B cell (primary cell): ENCODE results near the gene ELK4. TPM values are rescaled to one million over a fixed set of nuclear protein-coding genes. Genes with fewer than 3 reads are reported as not detected.
A peak's percentile ranks its signal among the peaks of the same experiment; 100 is the strongest.

Experiments
- ATAC-seq: fragments of 200-7000 bp; cut with Tn5 transposase; one replicate; pipeline ENCODE4 v1.10.0; 2021; ENCODE audit warnings: low read depth, mild to moderate bottlenecking, moderate number of reproducible peaks, moderate library complexity
- CTCF ChIA-PET: fragments of 350-600 bp; sonication (Branson Sonifier 250); formaldehyde crosslinking; loops from one replicate; lab custom pipeline; 2021; ENCODE audit warnings: antibody characterized with exemption, inconsistent platforms; lab: Charles Lee
- POLR2A ChIA-PET: fragments of 350-600 bp; sonication (Branson Sonifier 250); formaldehyde crosslinking; loops from one replicate; lab custom pipeline; 2021; ENCODE audit warnings: antibody characterized with exemption; lab: Charles Lee
- DNase-seq: peaks from one replicate; pipeline ENCODE4 v3.0.0; 2013
- H2AFZ ChIP-seq: 2 replicates; pipeline ENCODE4 v1.6.1; 2012; ENCODE audit warnings: mild to moderate bottlenecking, low read depth, low read length; ENCODE audit not compliant: insufficient read depth, poor library complexity, severe bottlenecking
- H3K27ac ChIP-seq, 2 donors: 1 replicate in 1 of 2; 2 replicates in 1 of 2; pipeline ENCODE4 v1.5.1; 2012 to 2013; ENCODE audit warnings: low read length in 2 of 2, mild to moderate bottlenecking in 2 of 2, moderate library complexity in 1 of 2
- H3K27me3 ChIP-seq, 4 experiments: fragments of 200-600 bp in 1 of 4; sonication (generic) in 1 of 4; replicated peaks in 1 of 4; 1 replicate in 2 of 4; 2 replicates in 2 of 4; pipeline versions ENCODE4 v1.6.1 to v1.7.0; 2013 to 2016; ENCODE audit warnings: low read length in 3 of 4, mild to moderate bottlenecking in 2 of 4, mixed read lengths in 1 of 4, moderate library complexity in 1 of 4; ENCODE audit not compliant: insufficient read depth in 4 of 4, control insufficient read depth in 3 of 4; ENCODE audit errors: control extremely low read depth in 1 of 4
- H3K36me3 ChIP-seq, 2 experiments: replicated peaks in 1 of 2; 1 replicate in 1 of 2; 2 replicates in 1 of 2; pipeline versions ENCODE4 v1.6.1 to v1.7.1; 2013; ENCODE audit warnings: low read length in 1 of 2; ENCODE audit not compliant: insufficient read depth in 2 of 2, control insufficient read depth in 1 of 2; ENCODE audit errors: control extremely low read depth in 1 of 2, extremely low read depth in 1 of 2
- H3K4me1 ChIP-seq, 2 donors: fragments of 200-600 bp in 1 of 2; sonication (generic) in 1 of 2; 1 replicate in 1 of 2; 2 replicates in 1 of 2; pipeline versions ENCODE4 v1.5.1 to v1.6.1; 2013 to 2017; ENCODE audit warnings: low read length in 2 of 2; ENCODE audit not compliant: control insufficient read depth in 2 of 2, insufficient read depth in 2 of 2
- H3K4me2 ChIP-seq: replicated peaks from 2 replicates; pipeline ENCODE3; 2012; ENCODE audit warnings: mild to moderate bottlenecking, low read depth, low read length; ENCODE audit not compliant: poor library complexity, severe bottlenecking
- H3K4me3 ChIP-seq, 5 experiments: fragments of 200-600 bp in 1 of 5; sonication (generic) in 1 of 5; 1 replicate in 3 of 5; 2 replicates in 2 of 5; pipeline versions ENCODE4 v1.5.1 to v1.7.0; 2011 to 2016; ENCODE audit warnings: low read length in 4 of 5, mild to moderate bottlenecking in 4 of 5, low read depth in 2 of 5, control low read depth in 1 of 5, moderate library complexity in 1 of 5; ENCODE audit not compliant: insufficient read depth in 1 of 5; ENCODE audit errors: control extremely low read depth in 1 of 5, extremely low read depth in 1 of 5
- H3K79me2 ChIP-seq: fragments of 200-600 bp; sonication (generic); one replicate; pipeline ENCODE4 v1.6.0; 2016; ENCODE audit warnings: low read length; ENCODE audit not compliant: control insufficient read depth, insufficient read depth
- H3K9ac ChIP-seq: fragments of 200-600 bp; sonication (generic); 2 replicates; pipeline ENCODE4 v1.6.1; 2017; ENCODE audit warnings: mild to moderate bottlenecking, low read length, moderate library complexity
- H3K9me3 ChIP-seq, 3 donors: one replicate each; pipeline versions ENCODE4 v1.6.1 to v1.7.1; 2013; ENCODE audit warnings: low read length in 2 of 3; ENCODE audit not compliant: control insufficient read depth in 2 of 3, insufficient read depth in 1 of 3; ENCODE audit errors: control extremely low read depth in 1 of 3
- H4K20me1 ChIP-seq: 2 replicates; pipeline ENCODE4 v1.6.0; 2012; ENCODE audit warnings: mild to moderate bottlenecking, low read length; ENCODE audit not compliant: insufficient read depth, control insufficient read depth, poor library complexity, severe bottlenecking
- H3K27ac Mint-ChIP-seq: one replicate; pipeline ENCODE4 v1.8.0; 2021; ENCODE audit warnings: mixed read lengths
- H3K27me3 Mint-ChIP-seq: one replicate; pipeline ENCODE4 v1.8.0; 2021; ENCODE audit warnings: mixed read lengths
- H3K4me1 Mint-ChIP-seq: one replicate; pipeline ENCODE4 v1.8.0; 2021; ENCODE audit warnings: mixed read lengths
- H3K4me3 Mint-ChIP-seq: one replicate; pipeline ENCODE4 v1.8.0; 2021; ENCODE audit warnings: mixed read lengths
- H3K9me3 Mint-ChIP-seq: one replicate; pipeline ENCODE4 v1.8.0; 2022; ENCODE audit warnings: mixed read lengths; ENCODE audit not compliant: insufficient read depth
- CTCF ChIP-seq: fragments of 200-600 bp; IDR thresholded peaks from one replicate; pipeline ENCODE4 v1.8.0; 2022; ENCODE audit warnings: antibody characterized with exemption, mild to moderate bottlenecking
- EZH2 ChIP-seq: IDR thresholded peaks from 2 replicates; pipeline ENCODE4 v1.6.1; 2012; ENCODE audit warnings: borderline replicate concordance, low read depth, mild to moderate bottlenecking, moderate library complexity, low read length; ENCODE audit not compliant: insufficient read depth, poor library complexity, severe bottlenecking
- WGBS: methylation state at CpG from one replicate; pipeline ENCODE4 v1.1.5; 2013; ENCODE audit warnings: missing lambda C conversion rate; ENCODE audit not compliant: insufficient coverage; 5-methylcytosine and 5-hydroxymethylcytosine counted together
- intact Hi-C: fragments of 100-400 bp; cut with micrococcal nuclease; formaldehyde crosslinking; loops from one replicate; pipeline ENCODE4 v1.10.0; 2022
- polyA plus RNA-seq: library from polyadenylated mRNA; depleted of rRNA; stranded (reverse); fragments of >200 nt; gene quantifications from 2 replicates; pipeline ENCODE4 v1.2.3, GENCODE V29; 2012
- total RNA-seq, 2 donors: library from RNA; stranded (reverse); fragments of 120-200 nt in 1 of 2; gene quantifications; 1 replicate in 1 of 2; 2 replicates in 1 of 2; pipeline versions ENCODE4 v1.2.3 to v1.2.4, GENCODE V29; 2013 to 2022

Gene ELK4
- total and polyA plus RNA-seq, 2 donors (not counting 1 experiment from before 2014, with no cell fraction given) = 11.0 to 151 TPM

GRCh38 chr1:205672395-205672889 lies 40.6 kb upstream of the ELK4 start:
- H3K4me1 Mint-ChIP-seq = peaks cover 61% of the 10 kb centered on the region
- Histone ChIP-seq H2AFZ (no peak overlapping the region), H3K27ac (peak overlapping the region in 1 of 2 donors; percentile 31), H4K20me1 (no peaks in the 10 kb centered on the region), H3K4me1 (peaks cover 61 to 75% of the 10 kb centered on the region in 2 donors), H3K9me3 (no peaks in the 10 kb centered on the region), H3K36me3 (peaks cover 0 to 3% of the 10 kb centered on the region in 2 experiments), H3K4me2 (peak overlapping the region; percentile 83), H3K4me3 (no peak overlapping the region), H3K9ac (no peak overlapping the region), H3K79me2 (peaks cover 84% of the 10 kb centered on the region), H3K27me3 (no peaks in the 10 kb centered on the region)
- WGBS = 94% methylated on average over 7 of the region's 11 CpGs
- TF ChIP-seq EZH2 (no peak), CTCF (no peak)
- H3K4me3 Mint-ChIP-seq = peak overlapping the region; percentile 10
- ChIA-PET CTCF (interaction anchor here (0.7 to 23.2 kb wide), 2 partner anchors 14 to 36 kb away, joined by 3 to 943 read pairs; no protein-coding TSS in a partner anchor), POLR2A (no interaction called here)
- H3K27ac Mint-ChIP-seq = no peak overlapping the region
- DNase-seq (no peak), ATAC-seq (no peak)
- no peaks in the 10 kb centered on the region for H3K27me3 Mint-ChIP-seq
- H3K9me3 Mint-ChIP-seq = no peaks in the 10 kb centered on the region
- intact Hi-C loops = no loop called here

DNA sequence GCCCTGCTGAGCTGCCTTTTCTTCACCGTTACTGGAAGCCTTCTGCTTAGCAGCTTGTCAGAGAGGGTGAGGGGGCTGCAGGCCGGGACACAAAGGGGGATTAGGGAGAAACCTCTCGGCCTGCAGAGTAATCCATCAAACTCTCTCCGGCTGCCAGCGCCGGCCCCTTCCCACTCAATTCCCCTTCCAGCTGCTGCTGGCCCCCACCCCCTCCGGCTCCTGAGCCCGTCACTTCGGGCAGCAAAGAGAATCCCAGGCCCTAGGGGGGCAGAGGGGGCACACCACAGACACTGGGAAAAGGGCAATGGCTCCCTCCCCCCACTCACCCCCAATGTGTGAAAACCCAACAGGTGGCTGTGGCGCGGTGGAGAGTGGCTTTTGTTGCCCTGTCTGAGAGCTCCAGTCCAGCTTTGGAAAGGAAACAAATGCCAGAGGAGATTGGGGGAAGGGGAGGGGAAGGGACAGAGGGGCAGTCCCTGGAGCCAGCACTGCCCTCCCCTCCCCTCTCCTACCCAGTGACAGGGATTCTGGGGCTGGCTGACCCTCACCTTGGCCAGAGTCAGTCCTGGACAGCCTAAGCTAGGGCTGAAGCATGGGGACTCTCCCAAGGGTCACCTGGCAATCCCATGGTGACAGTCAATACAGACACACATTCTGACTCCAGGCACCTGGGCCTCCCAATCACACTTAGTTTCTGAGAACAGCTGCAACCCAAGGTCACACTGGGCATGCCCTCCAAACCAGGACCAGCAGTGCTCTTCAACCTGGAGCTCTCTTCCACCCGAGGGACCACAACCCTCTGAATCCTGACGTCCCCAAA lies 39.0 kb upstream of the ELK4 start:
- H3K27ac ChIP-seq = peak overlapping the region; percentile 89 to 93
- no peaks in the 10 kb centered on the region for H4K20me1 ChIP-seq
- TF ChIP-seq EZH2 = no peak
- TF ChIP-seq CTCF = no peak
- H3K4me1 ChIP-seq = peaks cover 70 to 74% of the 10 kb centered on the region in 2 donors
- WGBS = 100% methylated on average over 5 of the region's 13 CpGs
- H3K4me2 ChIP-seq = peak overlapping the region; percentile 83
- Mint-ChIP-seq H3K4me3 (no peak overlapping the region), H3K27ac (peak overlapping the region; percentile 50), H3K27me3 (no peaks in the 10 kb centered on the region), H3K4me1 (peaks cover 63% of the 10 kb centered on the region), H3K9me3 (no peaks in the 10 kb centered on the region)
- H3K9me3 ChIP-seq = no peaks in the 10 kb centered on the region
- H3K79me2 ChIP-seq = peaks cover 71% of the 10 kb centered on the region
- DNase-seq (no peak), ATAC-seq (no peak)
- CTCF ChIA-PET = interaction anchor here (0.8 to 23.2 kb wide), 5 partner anchors 9 to 76 kb away, joined by 3 to 943 read pairs (median 124); partner anchors contain the start of gene SLC45A3
- intact Hi-C loops = no loop called here
- H3K27me3 ChIP-seq = no peaks in the 10 kb centered on the region
- H3K9ac ChIP-seq = peak overlapping the region; percentile 54
- no peak overlapping the region for H2AFZ ChIP-seq
- peak overlapping the region in 1 of 5 experiments; percentile 47 for H3K4me3 ChIP-seq
- no peaks in the 10 kb centered on the region for H3K36me3 ChIP-seq
- POLR2A ChIA-PET = no interaction called here
